Activated CD4-positive, alpha-beta T cell treated with anti-CD3 and anti-CD28 coated beads, Interleukin-2, Interleukin-6, amounts not matched to agents 100 ng/mL and 50 ng/mL, durations not matched to agents 16 hours and 8 hours (primary cell): ENCODE measurements around the gene GIPC3.

Source experiments
- DNase-seq: peaks from one replicate; pipeline ENCODE4 v3.0.0-alpha.2; 2020

Gene GIPC3, protein sequence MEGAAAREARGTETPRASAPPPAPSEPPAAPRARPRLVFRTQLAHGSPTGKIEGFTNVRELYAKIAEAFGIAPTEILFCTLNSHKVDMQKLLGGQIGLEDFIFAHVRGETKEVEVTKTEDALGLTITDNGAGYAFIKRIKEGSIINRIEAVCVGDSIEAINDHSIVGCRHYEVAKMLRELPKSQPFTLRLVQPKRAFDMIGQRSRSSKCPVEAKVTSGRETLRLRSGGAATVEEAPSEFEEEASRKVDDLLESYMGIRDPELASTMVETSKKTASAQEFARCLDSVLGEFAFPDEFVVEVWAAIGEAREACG

DNA sequence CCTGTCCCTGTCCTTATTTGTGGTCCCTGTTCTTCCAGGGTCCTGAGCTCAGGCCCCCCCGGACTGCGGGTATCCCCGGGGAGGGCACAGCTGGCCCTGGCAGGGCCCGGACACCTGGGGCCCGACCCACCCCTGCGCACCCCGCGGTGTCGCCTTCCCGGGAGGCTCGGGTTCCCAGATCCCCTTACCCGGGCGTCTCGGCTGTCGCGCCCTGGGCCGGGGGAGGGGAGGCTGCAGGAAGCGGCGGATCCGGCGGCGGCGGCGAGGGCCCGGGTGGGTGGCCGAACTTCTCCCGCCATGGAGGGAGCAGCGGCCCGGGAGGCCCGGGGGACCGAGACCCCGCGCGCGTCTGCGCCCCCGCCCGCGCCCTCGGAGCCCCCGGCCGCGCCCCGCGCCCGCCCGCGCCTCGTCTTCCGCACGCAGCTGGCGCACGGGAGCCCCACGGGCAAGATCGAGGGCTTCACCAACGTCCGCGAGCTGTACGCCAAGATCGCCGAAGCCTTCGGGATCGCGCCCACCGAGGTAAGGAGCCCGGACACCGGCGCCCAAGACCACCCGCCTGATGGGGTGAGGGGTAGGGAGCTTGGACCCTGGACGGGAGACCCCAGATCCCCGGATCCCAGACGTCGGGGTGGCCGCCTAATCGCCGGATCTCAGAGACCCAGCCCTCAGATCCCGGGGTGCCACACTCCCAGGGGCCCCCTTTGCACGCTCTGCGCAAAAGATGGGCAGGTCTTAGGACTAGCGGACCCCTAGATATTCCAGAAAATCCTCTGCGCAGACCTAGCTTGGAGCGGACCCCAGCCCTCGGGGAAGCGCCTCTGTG is at the start of gene GIPC3:
Gene GIPC3, plus strand, starts transcription at position 178 of the 826 bp plus-strand sequence. Its CDS starts 120 bp downstream, at position 298.
- DNase-seq: no peak

DNA sequence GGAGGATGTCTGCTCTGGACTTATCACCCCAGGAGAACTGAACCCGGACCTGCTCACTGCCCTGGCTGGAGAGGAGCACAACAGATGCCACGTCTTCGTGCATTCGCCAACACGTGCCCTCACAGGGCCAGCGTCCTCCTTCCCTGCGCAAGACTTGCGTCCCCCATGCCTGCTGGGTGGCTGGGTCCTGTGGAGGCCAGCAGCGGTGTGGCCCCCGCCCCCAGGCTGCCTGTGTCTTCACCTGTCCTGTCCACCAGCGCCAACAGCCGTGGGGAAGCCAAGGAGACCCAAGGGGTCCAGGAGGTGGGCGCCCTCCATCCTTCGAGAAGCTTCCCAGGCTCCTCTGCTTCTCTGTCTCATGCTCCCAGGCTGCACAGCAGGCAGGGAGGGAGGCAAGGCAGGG is 49.7 kb upstream of the GIPC3 start:
- no peak for DNase-seq

DNA sequence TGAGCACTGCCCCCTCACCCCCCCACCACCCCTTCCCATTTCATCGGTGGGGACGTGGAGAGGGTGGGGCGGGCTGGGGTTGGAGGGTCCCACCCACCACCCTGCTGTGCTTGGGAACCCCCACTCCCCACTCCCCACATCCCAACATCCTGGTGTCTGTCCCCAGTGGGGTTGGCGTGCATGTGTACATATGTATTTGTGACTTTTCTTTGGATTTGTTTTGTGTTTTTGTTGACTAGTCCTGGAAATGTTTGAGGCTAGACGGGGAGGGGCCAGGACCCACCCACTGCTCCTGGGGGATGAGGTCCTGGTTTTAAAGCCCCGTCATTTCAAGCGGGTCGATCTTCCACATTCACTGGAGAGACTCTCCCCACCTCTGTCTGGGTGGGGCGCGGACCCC is 49.3 kb upstream of the GIPC3 start:
- no peak for DNase-seq

GRCh38 chr19:3536429-3537100 is 48.7 kb upstream of the GIPC3 start:
- DNase-seq: no peak

GRCh38 chr19:3537101-3537437 is 48.2 kb upstream of the GIPC3 start:
- DNase-seq: no peak

GRCh38 chr19:3537438-3538240 is 47.6 kb upstream of the GIPC3 start:
- DNase-seq: no peak

- DNase-seq: no peak
Observed at GRCh38 chr19:3538258-3538929, 46.9 kb upstream of the GIPC3 start.

DNA sequence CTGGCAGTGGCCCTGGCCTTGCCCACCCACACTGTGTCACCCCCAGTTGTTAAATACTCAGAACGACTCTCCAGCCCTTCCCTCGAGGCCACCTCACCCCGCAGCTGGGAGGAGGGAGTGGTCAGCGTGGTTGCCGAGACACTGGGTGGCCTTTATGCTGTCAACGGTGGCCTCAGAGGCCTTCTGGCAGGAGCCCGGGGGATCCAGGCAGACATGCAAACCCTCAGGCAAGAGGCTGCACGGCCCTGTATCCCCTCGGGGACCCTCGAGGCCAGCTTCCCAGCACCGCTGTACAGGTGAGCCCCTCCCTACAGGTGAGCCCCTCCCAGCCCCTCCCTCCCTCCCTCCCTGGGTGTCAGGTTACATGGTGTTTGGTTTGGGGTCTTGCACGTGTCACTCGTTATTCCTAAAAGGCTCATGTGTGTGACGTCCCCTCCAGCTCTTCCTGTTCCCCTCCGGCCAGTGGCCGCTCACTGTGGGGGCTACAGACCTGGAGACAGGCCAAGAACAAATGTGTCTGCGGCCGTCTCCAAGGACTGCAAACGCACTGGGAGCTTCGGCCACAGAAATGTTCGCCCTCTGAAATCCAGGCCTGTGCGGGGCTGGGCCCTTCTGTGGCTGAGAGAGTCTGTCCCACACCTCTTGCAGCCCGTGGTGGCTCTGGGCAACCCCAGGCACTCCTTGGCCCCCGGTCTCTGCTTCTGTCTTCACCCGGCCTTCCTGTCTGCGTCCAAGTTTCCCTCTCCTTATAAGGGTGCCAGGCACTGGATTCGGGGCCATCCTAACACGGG is 46.1 kb upstream of the GIPC3 start, which contains the start of gene TEKTIP1:
Gene TEKTIP1, plus strand, starts transcription at position 210 of the 791 bp plus-strand sequence. Its CDS starts 4 bp downstream, at position 214.
- no peak for DNase-seq

DNA sequence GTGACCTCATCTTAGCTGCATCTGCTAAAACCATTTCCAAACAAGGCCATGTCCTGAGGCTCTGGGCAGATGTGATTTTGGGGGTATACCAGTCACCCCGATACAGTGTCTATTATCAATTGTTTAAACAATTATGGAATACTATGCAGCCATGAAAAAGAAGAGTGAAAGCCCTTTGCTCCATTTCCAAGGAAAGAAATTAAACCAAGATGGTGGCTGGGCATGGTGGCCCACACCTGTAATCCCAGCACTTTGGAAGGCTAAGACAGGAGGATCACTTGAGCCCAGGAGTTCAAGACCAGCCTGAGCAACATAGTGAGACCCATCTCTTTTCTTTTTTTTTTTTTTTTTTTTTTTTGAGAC is 45.5 kb upstream of the GIPC3 start:
- no peak for DNase-seq

DNA sequence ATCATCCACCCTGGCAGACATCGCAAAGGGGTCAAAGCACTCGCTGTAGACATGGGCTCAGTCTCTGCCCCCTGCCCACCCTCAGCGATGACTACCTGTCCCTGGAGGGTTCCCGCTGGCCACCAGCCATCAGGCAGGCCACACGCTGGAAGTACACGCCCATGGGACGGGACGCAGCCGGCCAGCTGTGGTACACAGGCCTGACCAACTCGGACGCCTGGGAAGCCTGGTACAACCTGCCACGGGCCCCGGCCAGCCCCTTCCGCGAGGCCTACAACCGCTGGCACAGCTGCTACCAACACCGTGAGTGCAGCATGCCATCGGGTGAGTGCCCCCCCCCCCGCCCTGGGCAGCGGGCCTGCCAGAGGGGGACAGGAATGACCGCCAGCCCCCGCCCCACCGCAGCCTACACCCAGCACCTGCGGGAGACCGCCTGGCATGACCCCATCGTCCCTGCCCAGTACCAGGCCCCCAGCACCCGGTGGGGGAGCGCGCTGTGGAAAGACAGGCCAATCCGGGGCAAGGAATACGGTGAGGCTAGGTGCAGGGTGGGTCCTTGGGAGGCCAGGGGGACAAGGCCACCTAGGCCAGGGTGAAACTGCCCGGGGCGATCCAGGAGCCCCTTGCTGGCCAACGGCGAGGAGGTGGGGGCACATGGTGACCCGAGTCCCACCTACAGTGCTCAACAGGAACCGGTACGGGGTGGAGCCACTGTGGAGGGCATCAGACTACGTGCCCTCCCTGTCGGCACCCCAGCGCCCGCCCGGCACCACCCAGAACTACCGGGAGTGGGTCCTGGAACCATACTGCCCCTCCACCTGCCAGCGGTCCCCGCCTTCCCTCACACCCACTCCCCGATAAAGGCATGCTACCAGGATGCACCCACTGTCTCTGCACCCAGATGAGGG is 41.9 kb upstream of the GIPC3 start:
- no peak for DNase-seq

DNA sequence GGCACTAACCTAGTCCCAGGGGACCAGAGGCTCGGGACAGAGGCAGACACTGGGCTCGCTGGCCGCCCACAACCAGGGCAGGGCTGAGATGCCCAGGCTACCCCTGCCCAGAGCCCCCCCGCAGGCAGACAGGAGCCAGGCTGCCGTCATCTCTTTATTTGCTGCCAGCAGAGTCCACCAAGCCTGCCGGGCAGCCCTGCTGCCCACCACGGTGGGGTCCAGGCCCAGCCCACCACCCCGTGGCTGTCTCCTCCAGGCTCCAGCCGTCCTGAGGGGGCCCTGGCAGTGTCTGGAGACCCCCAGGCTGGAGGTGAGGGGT is 41.3 kb upstream of the GIPC3 start:
- no peak for DNase-seq

- DNase-seq: peak; percentile 87
Observed at GRCh38 chr19:3544742-3545668, 40.3 kb upstream of the GIPC3 start.

- no peak for DNase-seq
Observed at GRCh38 chr19:3545669-3546034, 39.6 kb upstream of the GIPC3 start.

GRCh38 chr19:3546119-3546518 is 39.2 kb upstream of the GIPC3 start:
- no peak for DNase-seq

DNA sequence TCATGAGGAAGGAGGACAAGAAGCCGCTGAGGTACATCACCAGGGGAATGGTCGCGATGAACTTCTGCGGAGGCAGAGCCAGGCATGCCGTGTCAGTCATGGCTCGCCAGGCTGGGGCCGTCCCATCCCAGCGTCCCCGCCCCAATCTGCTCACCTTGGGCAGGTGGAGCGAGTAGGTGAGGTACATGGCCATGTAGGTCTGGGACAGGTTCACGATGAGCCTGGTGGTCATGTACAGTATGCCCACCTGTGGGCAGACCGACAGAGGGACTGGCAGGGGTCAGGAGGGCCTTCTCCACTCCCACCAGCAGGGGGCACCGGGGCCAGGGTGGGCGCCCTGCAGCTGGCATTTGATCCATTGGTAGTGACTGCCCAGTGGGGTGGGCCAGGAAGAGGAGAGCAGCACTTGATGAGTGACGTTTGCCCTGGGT is 38.0 kb upstream of the GIPC3 start:
- peak; percentile 49 for DNase-seq

GRCh38 chr19:3547767-3548282 is 37.5 kb upstream of the GIPC3 start:
- DNase-seq: no peak

DNA sequence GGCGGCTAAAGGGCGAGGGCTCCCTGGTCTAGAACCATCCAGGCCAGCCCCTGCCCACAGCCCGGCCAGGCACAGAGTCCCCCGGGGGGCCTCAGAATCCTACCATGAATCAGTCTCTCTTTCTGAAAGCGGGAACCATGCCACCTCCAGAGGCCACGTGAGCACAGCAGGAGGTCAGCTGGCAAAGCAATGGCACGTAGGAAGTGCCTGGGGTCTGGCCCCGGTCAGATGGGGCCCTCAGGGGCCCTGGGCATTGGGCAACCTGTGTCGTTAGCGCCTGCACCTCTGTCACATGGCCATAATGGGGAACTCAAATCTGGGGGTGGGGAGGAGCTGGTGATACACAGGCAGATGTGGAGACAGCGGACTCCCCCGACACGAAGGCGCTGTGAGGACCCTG is 36.7 kb upstream of the GIPC3 start:
- no peak for DNase-seq

DNA sequence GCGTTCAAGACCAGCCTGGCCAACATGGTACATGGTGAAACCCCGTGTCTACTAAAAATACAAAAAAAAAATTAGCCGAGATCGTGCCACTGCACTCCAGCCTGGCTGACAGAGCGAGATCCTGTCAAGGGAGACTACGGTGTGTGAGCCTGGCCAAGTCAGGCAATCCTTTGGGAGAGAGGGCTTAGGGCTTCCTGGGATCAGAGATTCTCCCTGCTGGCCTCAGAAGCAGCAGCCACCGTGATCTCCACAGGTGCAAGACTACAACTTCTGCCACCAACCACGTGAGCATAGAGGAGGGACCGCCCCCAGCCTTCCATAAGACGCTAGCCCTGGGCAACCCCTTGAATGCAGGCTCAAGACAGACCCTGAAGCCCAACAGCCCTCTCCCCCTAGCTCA is 35.5 kb upstream of the GIPC3 start:
- no peak for DNase-seq
